ENCODE measurements around the gene TLNRD1. TPM values are rescaled to one million over a fixed set of nuclear protein-coding genes. Genes with fewer than 3 reads are reported as not detected.
"Not testable (repeated sequence)": the region's sequence is repeated elsewhere in the genome, so short reads cannot be mapped to it uniquely, and the experiment has no call there.

Gene TLNRD1
- 21.3 TPM for total RNA-seq

DNA sequence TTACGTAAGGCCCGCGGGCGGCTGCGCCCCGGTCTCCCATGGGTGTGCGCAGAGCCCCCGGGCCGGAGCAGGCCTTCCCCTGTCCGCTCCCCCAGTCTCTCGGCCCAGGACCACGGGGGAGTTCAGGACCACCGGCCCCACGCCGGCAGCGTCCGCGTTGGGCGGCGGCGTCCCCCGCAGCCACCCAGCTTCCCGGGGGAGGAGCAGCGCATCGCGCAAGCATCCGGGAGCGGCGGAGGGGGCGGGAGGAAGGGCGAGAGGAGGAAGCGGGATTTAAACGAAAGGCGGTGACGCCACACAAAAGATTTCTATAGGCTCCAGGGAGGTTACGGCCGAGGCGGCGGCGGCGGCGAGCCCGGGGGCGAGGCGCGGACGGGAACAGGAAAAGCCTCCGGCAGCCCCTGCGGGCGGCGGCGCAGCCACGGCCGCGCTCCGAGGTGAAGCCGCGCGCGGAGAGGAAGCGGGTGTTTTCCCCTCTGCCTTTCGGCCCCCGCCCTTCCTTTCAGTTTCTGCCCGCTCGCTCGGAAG, at the start of gene TLNRD1:
TSS of gene TLNRD1 (plus strand) at position 300 of the 528 bp plus-strand sequence. CDS start 1,349 bp downstream, outside the sequence.
- Histone ChIP-seq H3K27me3 (ENCODE audit: insufficient read depth, low read length) (no peaks in the 10 kb centered on the region), H3K9me3 (ENCODE audit: low read depth, low read length) (no peaks in the 10 kb centered on the region), H3K4me3 (ENCODE audit: low read length) (peak within 1 kb of the TSS; percentile 82), H3K4me1 (ENCODE audit: insufficient read depth, low read length) (peaks cover 37% of the 10 kb centered on the region)

DNA sequence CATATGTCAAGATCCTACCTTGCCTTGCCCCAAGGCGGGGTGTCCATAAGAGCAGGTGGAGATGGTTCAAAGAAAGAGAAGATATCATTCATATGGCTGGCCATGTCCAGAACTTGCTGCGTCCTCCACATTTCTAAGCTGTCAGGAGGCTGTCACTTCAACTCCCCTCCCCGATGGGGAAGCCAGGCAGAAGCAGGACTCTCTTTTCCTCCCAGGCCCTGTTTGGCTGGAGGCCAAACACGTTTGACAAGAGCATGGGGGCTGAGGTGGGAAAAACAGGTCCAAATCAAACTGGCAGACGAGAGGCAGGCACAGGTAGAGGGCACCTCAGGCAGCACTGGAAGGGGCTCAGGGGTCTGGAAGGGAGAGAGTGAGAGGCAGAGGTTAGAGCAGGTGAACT, 48.8 kb upstream of the TLNRD1 start:
- H3K4me3 ChIP-seq (ENCODE audit: low read length) = no peak overlapping the region
- H3K27me3 ChIP-seq (ENCODE audit: insufficient read depth, low read length) = no peaks in the 10 kb centered on the region
- no peaks in the 10 kb centered on the region for H3K9me3 ChIP-seq (ENCODE audit: low read depth, low read length)
- peaks cover 7% of the 10 kb centered on the region for H3K4me1 ChIP-seq (ENCODE audit: insufficient read depth, low read length)

DNA sequence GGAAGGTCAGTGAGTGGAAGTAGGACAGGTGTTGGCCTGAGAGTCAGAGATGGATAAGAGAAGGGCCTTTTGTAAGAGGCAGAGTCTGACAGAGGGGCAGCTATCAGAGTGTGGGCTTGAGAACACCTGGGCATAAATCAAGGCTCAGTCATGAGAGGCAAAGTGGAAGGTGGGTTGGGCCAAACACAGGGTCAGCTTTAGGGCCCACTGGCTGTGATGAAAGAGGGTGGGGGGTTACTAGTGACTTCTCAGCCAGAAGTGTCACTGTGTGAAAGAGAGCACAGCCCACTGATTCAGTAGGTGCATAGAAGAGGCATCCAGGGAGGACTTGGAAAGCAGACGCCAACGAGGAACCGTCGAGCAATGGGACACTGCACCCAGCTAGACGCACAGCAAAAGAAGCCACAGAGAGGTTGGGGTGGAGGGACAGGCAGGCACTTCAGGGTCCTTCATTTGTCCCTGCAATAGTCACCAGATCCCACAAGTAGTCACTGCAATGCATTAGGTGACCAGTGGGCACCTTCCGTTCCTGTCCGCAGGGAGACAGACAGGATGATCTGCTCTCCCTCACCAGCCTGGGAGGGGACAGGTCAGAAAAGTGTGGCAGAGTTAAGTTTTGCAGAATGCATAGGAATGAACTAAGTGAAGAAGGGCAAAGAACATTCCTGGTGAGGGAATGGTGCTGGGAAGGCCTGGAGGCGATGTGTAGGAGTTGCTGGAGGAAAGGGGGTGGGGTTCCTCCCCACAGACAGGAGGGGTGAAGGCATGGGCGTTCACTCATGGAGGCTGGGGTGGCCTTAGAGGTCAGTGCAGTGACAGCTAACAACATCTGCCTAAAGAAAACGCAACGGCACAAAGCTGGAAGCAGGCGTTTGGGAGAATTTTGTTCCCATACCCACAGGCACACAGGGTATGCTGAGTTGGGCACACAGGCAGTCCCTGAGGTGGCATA, 47.4 kb upstream of the TLNRD1 start:
- H3K4me1 ChIP-seq (ENCODE audit: insufficient read depth, low read length) = peaks cover 7% of the 10 kb centered on the region
- no peaks in the 10 kb centered on the region for H3K9me3 ChIP-seq (ENCODE audit: low read depth, low read length)
- H3K4me3 ChIP-seq (ENCODE audit: low read length) = no peak overlapping the region
- no peaks in the 10 kb centered on the region for H3K27me3 ChIP-seq (ENCODE audit: insufficient read depth, low read length)

DNA sequence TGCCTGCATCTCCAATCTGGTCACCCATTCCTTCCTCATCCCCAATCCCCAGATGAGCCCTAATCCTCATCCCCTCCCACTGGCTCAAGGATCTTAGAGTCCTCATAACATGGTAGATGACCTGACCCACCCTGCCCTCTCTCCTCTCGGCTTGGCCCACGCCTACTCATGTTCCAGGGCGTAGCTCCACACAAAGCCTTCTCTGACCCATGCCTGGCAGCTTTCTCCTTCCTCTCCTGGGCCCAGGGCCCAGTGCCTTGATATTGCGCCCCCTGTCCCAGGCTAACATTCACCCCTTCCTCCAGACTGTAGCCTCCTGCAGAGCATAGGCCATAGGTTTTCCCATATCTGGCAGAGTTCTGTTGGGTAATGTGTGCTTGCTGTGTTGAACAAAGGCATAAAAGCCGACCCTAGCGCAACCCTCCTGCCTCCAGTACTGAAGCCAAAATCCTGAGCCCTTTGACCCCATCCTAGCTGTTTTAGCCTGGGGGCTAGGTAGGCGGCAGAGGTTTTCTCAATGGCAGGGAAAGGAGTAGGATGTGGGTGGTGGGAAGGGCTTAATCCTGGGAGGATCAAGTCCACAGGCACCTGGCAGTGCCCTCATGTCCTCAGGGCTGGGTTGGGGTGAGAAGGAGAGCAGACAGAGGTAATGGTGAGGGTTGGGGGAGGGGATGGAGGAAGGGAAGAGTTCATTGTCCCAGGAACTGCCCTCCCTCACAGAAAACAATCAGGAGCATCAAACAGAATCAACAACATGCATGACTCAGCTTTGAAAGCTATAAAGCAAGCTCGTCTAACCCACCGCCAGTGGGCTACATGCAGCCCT, 46.6 kb upstream of the TLNRD1 start:
- Histone ChIP-seq H3K4me3 (ENCODE audit: low read length) (no peak overlapping the region), H3K9me3 (ENCODE audit: low read depth, low read length) (no peaks in the 10 kb centered on the region), H3K27me3 (ENCODE audit: insufficient read depth, low read length) (no peaks in the 10 kb centered on the region), H3K4me1 (ENCODE audit: insufficient read depth, low read length) (peaks cover 7% of the 10 kb centered on the region)

DNA sequence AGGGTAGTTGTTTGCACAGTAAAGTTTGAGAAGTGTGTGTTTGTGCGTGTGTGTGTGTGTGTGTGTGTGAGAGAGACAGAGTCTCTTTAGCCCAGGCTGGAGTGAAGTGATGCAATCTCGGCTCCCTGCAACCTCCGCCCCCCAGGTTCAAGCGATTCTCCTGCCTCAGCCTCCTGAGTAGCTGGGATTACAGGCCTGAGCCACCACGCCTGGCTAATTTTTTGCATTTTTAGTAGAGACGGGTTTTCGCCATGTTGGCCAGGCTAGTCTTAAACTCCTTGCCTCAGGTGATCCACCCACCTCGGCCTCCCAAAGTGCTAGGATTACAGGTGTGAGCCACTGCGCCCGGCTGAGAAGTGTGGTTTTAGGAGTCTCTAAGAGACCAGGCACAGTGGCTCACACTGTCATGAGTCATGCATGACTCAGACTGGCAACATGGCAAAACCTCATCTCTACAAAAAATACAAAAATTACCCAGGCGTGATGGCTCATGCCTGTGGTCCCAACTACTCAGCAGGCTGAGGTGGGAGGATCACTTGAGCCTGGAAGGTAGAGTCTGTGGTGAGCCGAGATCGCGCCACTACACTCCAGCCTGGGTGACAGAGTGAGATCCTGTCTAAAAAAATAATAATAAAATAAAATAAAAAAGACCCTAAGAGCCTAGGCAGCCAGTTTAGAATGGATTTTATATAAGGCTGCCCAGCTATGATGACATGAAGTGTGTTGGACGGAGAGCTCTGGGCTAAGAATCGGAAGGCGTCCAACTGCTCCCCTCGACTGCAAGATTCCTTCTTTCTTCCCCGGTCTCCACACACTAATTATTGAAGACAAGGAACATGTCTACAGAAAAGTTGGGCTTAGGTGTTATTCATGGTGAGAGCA, 44.9 kb upstream of the TLNRD1 start:
- not testable (repeated sequence) for H3K4me3 ChIP-seq (ENCODE audit: low read length); H3K27me3 ChIP-seq (ENCODE audit: insufficient read depth, low read length); H3K9me3 ChIP-seq (ENCODE audit: low read depth, low read length); H3K4me1 ChIP-seq (ENCODE audit: insufficient read depth, low read length)

- Histone ChIP-seq H3K4me1 (ENCODE audit: insufficient read depth, low read length) (peaks cover 7% of the 10 kb centered on the region), H3K4me3 (ENCODE audit: low read length) (no peak overlapping the region), H3K9me3 (ENCODE audit: low read depth, low read length) (no peaks in the 10 kb centered on the region), H3K27me3 (ENCODE audit: insufficient read depth, low read length) (no peaks in the 10 kb centered on the region)
These were observed 43.2 kb upstream of the TLNRD1 start for GRCh38 chr15:80957556-80957955.

- H3K27me3 ChIP-seq (ENCODE audit: insufficient read depth, low read length) = no peaks in the 10 kb centered on the region
- no peaks in the 10 kb centered on the region for H3K9me3 ChIP-seq (ENCODE audit: low read depth, low read length)
- H3K4me3 ChIP-seq (ENCODE audit: low read length) = no peak overlapping the region
- H3K4me1 ChIP-seq (ENCODE audit: insufficient read depth, low read length) = peaks cover 7% of the 10 kb centered on the region
These were observed 42.7 kb upstream of the TLNRD1 start for GRCh38 chr15:80957976-80958375.

- Histone ChIP-seq H3K9me3 (ENCODE audit: low read depth, low read length) (no peaks in the 10 kb centered on the region), H3K4me1 (ENCODE audit: insufficient read depth, low read length) (peaks cover 7% of the 10 kb centered on the region), H3K4me3 (ENCODE audit: low read length) (no peak overlapping the region), H3K27me3 (ENCODE audit: insufficient read depth, low read length) (no peaks in the 10 kb centered on the region)
These were observed 41.8 kb upstream of the TLNRD1 start for GRCh38 chr15:80958818-80959495.

- H3K27me3 ChIP-seq (ENCODE audit: insufficient read depth, low read length) = not testable (repeated sequence)
These were observed 35.3 kb upstream of the TLNRD1 start for GRCh38 chr15:80965454-80965853.

GRCh38 chr15:80966431-80967197, 34.1 kb upstream of the TLNRD1 start:
- Histone ChIP-seq H3K4me3 (ENCODE audit: low read length) (no peak overlapping the region), H3K27me3 (ENCODE audit: insufficient read depth, low read length) (no peaks in the 10 kb centered on the region), H3K9me3 (ENCODE audit: low read depth, low read length) (no peaks in the 10 kb centered on the region), H3K4me1 (ENCODE audit: insufficient read depth, low read length) (no peaks in the 10 kb centered on the region)

More at GRCh38 chr15:80965454-80965853, 35.3 kb upstream of the TLNRD1 start:
- H3K4me3 ChIP-seq (ENCODE audit: low read length); H3K4me1 ChIP-seq (ENCODE audit: insufficient read depth, low read length); H3K9me3 ChIP-seq (ENCODE audit: low read depth, low read length): not testable (repeated sequence)

DNA sequence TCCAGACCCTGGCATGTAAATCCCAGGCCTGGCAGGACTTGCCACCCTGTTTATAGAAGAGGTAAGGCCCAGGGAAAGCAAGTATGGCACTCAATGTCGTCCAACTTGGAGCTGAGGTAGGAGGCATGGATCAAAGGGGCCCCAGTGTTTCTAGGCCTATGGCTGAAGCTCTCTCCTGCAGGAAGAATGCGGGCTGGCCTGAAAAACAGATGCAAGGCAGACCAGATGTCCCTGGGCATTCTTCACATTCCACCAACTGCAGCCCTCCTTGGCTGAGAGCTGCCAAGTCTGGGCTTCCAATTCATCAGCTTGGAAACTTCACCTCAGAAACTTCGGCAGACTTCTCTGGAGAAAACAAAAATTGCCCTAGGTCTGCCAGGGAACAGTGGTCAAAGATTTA, 33.3 kb upstream of the TLNRD1 start:
- H3K4me3 ChIP-seq (ENCODE audit: low read length) = no peak overlapping the region
- no peaks in the 10 kb centered on the region for H3K4me1 ChIP-seq (ENCODE audit: insufficient read depth, low read length)
- H3K27me3 ChIP-seq (ENCODE audit: insufficient read depth, low read length) = no peaks in the 10 kb centered on the region
- no peaks in the 10 kb centered on the region for H3K9me3 ChIP-seq (ENCODE audit: low read depth, low read length)

GRCh38 chr15:80967991-80968510, 32.7 kb upstream of the TLNRD1 start:
- no peaks in the 10 kb centered on the region for H3K27me3 ChIP-seq (ENCODE audit: insufficient read depth, low read length)

GRCh38 chr15:80969316-80969715, 31.4 kb upstream of the TLNRD1 start:
- no peak overlapping the region for H3K4me3 ChIP-seq (ENCODE audit: low read length)
- H3K4me1 ChIP-seq (ENCODE audit: insufficient read depth, low read length) = no peaks in the 10 kb centered on the region
- H3K9me3 ChIP-seq (ENCODE audit: low read depth, low read length) = no peaks in the 10 kb centered on the region
- H3K27me3 ChIP-seq (ENCODE audit: insufficient read depth, low read length) = no peaks in the 10 kb centered on the region

More at GRCh38 chr15:80967991-80968510, 32.7 kb upstream of the TLNRD1 start:
- H3K9me3 ChIP-seq (ENCODE audit: low read depth, low read length) = no peaks in the 10 kb centered on the region
- H3K4me1 ChIP-seq (ENCODE audit: insufficient read depth, low read length) = no peaks in the 10 kb centered on the region
- H3K4me3 ChIP-seq (ENCODE audit: low read length) = no peak overlapping the region
